ENCODE measurements around the gene SHISA7.
"Not testable (repeated sequence)": the region's sequence is repeated elsewhere in the genome, so short reads cannot be mapped to it uniquely, and the experiment has no call there.

SHISA7 gene

DNA sequence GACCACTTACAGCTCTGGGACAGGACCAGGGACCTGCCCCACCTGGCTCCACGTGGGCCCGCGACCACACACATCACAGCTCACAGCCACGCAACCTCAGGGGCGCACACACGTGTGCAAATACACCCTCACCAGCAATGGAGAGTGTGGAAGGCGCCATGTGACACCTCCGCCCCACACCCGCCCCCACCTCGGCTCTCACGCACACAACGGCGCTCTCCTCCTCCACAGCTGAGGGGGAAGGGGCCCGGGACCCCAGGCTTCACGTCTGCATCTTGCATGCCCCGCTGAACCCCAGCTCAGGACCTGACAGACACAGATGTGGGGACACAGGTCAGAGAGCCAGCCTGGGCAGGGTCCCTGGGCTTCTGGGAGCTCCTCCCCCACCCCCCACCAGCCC, 6.4 kb upstream of the SHISA7 start (continued):
- TF ChIP-seq, protein P1, sequence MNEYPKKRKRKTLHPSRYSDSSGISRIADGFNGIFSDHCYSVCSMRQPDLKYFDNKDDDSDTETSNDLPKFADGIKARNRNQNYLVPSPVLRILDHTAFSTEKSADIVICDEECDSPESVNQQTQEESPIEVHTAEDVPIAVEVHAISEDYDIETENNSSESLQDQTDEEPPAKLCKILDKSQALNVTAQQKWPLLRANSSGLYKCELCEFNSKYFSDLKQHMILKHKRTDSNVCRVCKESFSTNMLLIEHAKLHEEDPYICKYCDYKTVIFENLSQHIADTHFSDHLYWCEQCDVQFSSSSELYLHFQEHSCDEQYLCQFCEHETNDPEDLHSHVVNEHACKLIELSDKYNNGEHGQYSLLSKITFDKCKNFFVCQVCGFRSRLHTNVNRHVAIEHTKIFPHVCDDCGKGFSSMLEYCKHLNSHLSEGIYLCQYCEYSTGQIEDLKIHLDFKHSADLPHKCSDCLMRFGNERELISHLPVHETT (tag by site-specific recombination; IDR thresholded peaks at IDR 0.05) = no peak
- TF ChIP-seq, protein P2, sequence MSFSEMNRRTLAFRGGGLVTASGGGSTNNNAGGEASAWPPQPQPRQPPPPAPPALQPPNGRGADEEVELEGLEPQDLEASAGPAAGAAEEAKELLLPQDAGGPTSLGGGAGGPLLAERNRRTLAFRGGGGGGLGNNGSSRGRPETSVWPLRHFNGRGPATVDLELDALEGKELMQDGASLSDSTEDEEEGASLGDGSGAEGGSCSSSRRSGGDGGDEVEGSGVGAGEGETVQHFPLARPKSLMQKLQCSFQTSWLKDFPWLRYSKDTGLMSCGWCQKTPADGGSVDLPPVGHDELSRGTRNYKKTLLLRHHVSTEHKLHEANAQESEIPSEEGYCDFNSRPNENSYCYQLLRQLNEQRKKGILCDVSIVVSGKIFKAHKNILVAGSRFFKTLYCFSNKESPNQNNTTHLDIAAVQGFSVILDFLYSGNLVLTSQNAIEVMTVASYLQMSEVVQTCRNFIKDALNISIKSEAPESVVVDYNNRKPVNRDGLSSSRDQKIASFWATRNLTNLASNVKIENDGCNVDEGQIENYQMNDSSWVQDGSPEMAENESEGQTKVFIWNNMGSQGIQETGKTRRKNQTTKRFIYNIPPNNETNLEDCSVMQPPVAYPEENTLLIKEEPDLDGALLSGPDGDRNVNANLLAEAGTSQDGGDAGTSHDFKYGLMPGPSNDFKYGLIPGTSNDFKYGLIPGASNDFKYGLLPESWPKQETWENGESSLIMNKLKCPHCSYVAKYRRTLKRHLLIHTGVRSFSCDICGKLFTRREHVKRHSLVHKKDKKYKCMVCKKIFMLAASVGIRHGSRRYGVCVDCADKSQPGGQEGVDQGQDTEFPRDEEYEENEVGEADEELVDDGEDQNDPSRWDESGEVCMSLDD (tag by site-specific recombination; IDR thresholded peaks at IDR 0.05) = peak; percentile 18; the same call in 1 of the 2 replicates
- TF ChIP-seq ZNF174 (tag by site-specific recombination; IDR thresholded peaks at IDR 0.05) = no peak
- TF ChIP-seq, protein P3, sequence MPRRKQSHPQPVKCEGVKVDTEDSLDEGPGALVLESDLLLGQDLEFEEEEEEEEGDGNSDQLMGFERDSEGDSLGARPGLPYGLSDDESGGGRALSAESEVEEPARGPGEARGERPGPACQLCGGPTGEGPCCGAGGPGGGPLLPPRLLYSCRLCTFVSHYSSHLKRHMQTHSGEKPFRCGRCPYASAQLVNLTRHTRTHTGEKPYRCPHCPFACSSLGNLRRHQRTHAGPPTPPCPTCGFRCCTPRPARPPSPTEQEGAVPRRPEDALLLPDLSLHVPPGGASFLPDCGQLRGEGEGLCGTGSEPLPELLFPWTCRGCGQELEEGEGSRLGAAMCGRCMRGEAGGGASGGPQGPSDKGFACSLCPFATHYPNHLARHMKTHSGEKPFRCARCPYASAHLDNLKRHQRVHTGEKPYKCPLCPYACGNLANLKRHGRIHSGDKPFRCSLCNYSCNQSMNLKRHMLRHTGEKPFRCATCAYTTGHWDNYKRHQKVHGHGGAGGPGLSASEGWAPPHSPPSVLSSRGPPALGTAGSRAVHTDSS (tag by site-specific recombination; IDR thresholded peaks at IDR 0.05) = no peak
- TF ChIP-seq ZEB2 (tag by site-specific recombination; IDR thresholded peaks at IDR 0.05) = no peak
- TF ChIP-seq KLF9 (tag by site-specific recombination; IDR thresholded peaks at IDR 0.05; ENCODE audit: low read depth) = no peak

DNA sequence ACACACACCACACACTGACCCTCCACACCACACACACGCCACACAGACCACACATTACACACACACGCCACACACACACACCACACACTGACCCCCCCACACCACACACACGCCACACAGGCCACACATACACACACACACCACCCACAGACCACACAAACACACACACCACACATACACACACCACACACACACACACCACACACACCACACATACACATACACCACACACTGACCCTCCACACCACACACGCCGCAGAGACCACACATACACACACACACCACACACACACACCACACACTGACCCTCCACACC, 5.0 kb upstream of the SHISA7 start:
- not testable (repeated sequence) for H3K9me3 ChIP-seq (ENCODE audit: control insufficient read depth, insufficient read depth, low read depth, low read length); H3K36me3 ChIP-seq (ENCODE audit: control insufficient read depth in 2 of 2, insufficient read depth in 1 of 2, low read length in 2 of 2); H3K4me1 ChIP-seq (ENCODE audit: control insufficient read depth, insufficient read depth, low read length); H3K4me3 ChIP-seq (ENCODE audit: low read depth, low read length); H3K27ac ChIP-seq (ENCODE audit: extremely low read depth, low read depth, low read length)
- POLR2A ChIA-PET = interaction anchor here (1.0 kb wide), 1 partner anchor 14 kb away, joined by 4 read pairs; no protein-coding TSS in a partner anchor
- CTCF ChIA-PET = interaction anchor here (1.2 kb wide), 1 partner anchor 307 kb away, joined by 3 read pairs; no protein-coding TSS in a partner anchor

DNA sequence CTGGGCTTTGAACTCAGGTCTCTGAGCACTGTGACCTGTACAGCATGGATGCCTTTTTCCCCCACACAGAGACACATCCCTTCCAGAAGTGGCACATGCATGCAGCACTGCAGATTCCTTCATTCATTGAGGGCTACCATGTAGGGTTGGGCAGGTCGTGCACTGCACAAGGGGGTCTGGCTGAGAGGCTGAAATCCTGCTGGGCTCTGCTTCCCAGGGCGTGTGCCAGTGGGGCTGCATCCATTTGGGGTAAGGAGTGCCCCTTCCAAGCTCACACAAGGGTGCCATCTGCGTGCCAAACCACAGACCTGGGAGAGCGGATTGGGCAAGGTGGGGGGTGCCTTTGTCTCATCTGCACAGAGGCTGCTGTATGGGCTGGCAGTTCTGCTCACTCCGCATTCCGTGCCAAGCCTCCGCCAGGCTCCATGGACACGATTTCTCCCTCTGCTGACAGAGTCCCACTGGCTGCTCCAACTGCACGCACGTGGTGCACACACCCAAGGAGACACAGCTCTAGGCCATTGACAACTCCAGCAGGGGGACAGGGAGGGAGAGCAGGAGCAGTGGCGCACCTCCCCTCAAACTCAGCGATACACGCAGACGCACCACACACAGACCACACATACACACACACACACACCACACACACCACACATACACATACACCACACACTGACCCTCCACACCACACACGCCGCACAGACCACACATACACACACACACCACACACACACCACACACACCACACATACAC, 4.5 kb upstream of the SHISA7 start:
- no peaks in the 10 kb centered on the region for H3K4me1 ChIP-seq (ENCODE audit: control insufficient read depth, insufficient read depth, low read length)
- H3K4me3 ChIP-seq (ENCODE audit: low read depth, low read length) = no peak overlapping the region
- no peaks in the 10 kb centered on the region for H3K9me3 ChIP-seq (ENCODE audit: control insufficient read depth, insufficient read depth, low read depth, low read length)
- no peak overlapping the region for H3K27ac ChIP-seq (ENCODE audit: extremely low read depth, low read depth, low read length)
- H3K36me3 ChIP-seq (ENCODE audit: control insufficient read depth in 2 of 2, insufficient read depth in 1 of 2, low read length in 2 of 2) = no peaks in the 10 kb centered on the region
- POLR2A ChIA-PET = interaction anchor here (1.0 kb wide), 1 partner anchor 14 kb away, joined by 4 read pairs; no protein-coding TSS in a partner anchor
- CTCF ChIA-PET = interaction anchor here (0.5 to 1.2 kb wide), 2 partner anchors 28 to 307 kb away, joined by 3 read pairs; no protein-coding TSS in a partner anchor
- peak; percentile 93 for TF ChIP-seq ZBTB17 (tag by site-specific recombination; IDR thresholded peaks at IDR 0.05)
- 0 out of 2 replicates have a peak, but pooled peaks have one; percentile 18 for TF ChIP-seq ZNF239 (tag by site-specific recombination; IDR thresholded peaks at IDR 0.05)
- TF ChIP-seq GLIS2 (tag by site-specific recombination; IDR thresholded peaks at IDR 0.05) = peak; percentile 75
- TF ChIP-seq, protein P4, sequence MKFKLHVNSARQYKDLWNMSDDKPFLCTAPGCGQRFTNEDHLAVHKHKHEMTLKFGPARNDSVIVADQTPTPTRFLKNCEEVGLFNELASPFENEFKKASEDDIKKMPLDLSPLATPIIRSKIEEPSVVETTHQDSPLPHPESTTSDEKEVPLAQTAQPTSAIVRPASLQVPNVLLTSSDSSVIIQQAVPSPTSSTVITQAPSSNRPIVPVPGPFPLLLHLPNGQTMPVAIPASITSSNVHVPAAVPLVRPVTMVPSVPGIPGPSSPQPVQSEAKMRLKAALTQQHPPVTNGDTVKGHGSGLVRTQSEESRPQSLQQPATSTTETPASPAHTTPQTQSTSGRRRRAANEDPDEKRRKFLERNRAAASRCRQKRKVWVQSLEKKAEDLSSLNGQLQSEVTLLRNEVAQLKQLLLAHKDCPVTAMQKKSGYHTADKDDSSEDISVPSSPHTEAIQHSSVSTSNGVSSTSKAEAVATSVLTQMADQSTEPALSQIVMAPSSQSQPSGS (tag by site-specific recombination; IDR thresholded peaks at IDR 0.05; ENCODE audit: low read depth) = no peak
- TF ChIP-seq, protein P5, sequence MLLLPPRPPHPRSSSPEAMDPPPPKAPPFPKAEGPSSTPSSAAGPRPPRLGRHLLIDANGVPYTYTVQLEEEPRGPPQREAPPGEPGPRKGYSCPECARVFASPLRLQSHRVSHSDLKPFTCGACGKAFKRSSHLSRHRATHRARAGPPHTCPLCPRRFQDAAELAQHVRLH (tag by site-specific recombination; IDR thresholded peaks at IDR 0.05) = peak; percentile 34; the same call in 1 of the 2 replicates
- peak; percentile 94 for TF ChIP-seq ZNF140 (tag by site-specific recombination; IDR thresholded peaks at IDR 0.05)
- TF ChIP-seq, protein P2 (tag by site-specific recombination; IDR thresholded peaks at IDR 0.05) = peak; percentile 68; the same call in 1 of the 2 replicates
- TF ChIP-seq, protein P6, sequence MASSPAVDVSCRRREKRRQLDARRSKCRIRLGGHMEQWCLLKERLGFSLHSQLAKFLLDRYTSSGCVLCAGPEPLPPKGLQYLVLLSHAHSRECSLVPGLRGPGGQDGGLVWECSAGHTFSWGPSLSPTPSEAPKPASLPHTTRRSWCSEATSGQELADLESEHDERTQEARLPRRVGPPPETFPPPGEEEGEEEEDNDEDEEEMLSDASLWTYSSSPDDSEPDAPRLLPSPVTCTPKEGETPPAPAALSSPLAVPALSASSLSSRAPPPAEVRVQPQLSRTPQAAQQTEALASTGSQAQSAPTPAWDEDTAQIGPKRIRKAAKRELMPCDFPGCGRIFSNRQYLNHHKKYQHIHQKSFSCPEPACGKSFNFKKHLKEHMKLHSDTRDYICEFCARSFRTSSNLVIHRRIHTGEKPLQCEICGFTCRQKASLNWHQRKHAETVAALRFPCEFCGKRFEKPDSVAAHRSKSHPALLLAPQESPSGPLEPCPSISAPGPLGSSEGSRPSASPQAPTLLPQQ (tag by site-specific recombination; IDR thresholded peaks at IDR 0.05) = 0 out of 2 replicates have a peak, but pooled peaks have one; percentile 35
- 0 out of 2 replicates have a peak, but pooled peaks have one; percentile 26 for TF ChIP-seq ZFP37 (tag by site-specific recombination; IDR thresholded peaks at IDR 0.05)
- TF ChIP-seq, protein P7, sequence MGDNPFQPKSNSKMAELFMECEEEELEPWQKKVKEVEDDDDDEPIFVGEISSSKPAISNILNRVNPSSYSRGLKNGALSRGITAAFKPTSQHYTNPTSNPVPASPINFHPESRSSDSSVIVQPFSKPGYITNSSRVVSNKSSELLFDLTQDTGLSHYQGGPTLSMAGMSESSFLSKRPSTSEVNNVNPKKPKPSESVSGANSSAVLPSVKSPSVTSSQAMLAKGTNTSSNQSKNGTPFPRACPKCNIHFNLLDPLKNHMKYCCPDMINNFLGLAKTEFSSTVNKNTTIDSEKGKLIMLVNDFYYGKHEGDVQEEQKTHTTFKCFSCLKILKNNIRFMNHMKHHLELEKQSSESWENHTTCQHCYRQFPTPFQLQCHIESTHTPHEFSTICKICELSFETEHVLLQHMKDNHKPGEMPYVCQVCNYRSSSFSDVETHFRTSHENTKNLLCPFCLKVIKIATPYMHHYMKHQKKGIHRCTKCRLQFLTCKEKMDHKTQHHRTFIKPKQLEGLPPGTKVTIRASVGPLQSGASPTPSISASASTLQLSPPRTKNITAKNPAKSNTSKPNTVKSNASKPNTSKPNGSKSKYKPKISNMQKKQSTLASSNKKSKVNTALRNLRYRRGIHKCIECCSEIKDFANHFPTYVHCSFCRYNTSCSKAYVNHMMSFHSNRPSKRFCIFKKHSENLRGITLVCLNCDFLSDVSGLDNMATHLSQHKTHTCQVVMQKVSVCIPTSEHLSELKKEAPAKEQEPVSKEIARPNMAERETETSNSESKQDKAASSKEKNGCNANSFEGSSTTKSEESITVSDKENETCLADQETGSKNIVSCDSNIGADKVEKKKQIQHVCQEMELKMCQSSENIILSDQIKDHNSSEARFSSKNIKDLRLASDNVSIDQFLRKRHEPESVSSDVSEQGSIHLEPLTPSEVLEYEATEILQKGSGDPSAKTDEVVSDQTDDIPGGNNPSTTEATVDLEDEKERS (tag by site-specific recombination; IDR thresholded peaks at IDR 0.05) = peak; percentile 76; the same call in 1 of the 2 replicates
